GM19397 (cell line): ENCODE data around the gene CCNI.
"Not testable (repeated sequence)": the region's sequence is repeated elsewhere in the genome, so short reads cannot be mapped to it uniquely, and the experiment has no call there.

Source experiments
- ATAC-seq: cut with Tn5 transposase; IDR thresholded peaks from one replicate; pipeline ENCODE4 v1.9.1; 2021; ENCODE audit warnings: mild to moderate bottlenecking, moderate library complexity; ENCODE audit not compliant: unreplicated experiment

Gene CCNI

DNA sequence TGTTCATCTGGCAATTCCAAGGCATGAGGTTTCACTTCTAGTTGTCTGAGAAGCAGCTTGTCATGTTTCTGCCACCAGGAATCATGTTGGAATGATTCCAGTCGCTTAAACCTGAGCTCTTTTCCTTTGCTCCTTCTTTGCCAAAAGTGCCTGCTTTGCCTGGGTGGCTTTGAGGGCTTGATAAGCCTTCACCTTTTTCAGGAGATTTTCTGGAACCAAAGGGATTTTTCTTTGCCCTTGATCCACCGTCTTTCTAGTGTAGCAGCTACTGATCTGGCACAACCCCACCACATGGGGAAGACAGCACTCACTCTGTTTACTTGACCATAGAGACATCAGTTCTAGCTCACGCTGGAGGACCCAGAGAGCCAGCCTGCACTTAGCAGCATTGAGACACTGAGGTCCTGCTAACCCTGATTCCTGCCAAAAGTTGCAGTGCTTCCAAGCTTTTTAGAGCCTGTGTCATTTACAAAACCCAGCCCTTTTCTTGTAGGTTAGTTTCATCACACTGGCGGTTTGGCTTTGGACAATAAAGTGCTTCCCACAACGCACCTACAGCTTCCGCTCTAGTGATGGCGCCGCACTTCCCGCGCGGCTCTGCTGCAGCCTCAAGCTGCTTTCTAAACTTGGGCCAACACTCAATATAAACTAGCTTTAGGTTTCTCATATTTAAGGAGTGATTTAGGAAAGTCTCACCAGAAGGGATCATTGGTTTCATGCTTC lies 7.3 kb upstream of the CCNI start:
- no peak for ATAC-seq

DNA sequence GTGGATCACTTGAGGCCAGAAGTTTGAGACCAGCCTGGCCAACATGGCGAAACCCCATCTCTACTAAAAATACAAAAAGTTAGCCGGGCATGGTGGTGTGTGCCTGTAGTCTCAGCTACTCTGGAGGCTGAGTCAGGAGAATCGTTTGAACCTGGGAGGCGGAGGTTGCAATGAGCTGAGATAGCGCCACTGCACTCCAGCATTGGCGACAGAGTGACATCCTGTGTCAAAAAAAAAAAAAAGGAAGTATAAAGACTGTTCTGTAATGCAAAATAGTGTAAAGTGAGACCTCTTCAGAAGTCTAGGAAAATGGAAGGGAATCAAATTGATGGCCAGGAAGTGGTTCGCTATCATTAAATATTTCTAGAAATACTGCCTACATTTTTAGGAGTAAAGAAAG lies 5.0 kb upstream of the CCNI start:
- not testable (repeated sequence) for ATAC-seq

DNA sequence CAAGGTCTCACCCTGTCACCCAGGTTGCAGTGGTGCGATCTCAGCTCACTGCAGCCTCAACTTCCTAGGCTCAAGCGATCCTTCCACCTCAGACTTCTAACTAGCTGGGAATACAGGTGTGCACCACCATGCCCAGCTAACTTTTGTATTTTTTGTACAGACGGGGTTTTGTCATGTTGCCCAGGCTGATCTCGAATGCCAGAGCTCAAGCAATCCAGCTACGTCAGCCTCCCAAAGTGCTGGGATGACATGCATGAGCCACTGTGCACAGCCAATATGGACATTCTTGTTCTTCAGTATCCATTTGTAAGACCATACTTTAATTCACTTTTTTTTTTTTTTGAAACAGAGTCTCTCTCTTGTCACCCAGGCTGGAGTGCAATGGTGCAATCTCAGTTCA lies 3.5 kb upstream of the CCNI start:
- no peak for ATAC-seq

DNA sequence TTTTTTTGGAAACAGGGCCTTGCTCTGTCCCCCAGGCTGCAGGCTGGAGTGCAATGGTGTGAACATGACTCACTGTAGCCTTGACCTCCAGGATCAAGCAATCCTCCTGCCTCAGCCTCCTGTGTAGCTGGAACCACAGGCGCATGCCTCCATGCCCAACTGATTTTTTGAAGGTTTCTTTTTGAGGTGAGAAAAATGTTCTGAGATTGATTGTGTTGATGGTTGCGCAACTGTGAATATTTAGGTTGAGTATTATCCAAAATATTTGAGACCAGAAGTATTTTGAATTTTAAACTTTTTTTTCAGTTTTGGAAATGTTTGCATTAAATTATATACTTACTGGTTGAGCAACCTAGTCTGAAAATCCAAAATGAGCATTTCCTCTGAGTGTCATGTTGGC lies 2.6 kb upstream of the CCNI start:
- ATAC-seq = no peak

DNA sequence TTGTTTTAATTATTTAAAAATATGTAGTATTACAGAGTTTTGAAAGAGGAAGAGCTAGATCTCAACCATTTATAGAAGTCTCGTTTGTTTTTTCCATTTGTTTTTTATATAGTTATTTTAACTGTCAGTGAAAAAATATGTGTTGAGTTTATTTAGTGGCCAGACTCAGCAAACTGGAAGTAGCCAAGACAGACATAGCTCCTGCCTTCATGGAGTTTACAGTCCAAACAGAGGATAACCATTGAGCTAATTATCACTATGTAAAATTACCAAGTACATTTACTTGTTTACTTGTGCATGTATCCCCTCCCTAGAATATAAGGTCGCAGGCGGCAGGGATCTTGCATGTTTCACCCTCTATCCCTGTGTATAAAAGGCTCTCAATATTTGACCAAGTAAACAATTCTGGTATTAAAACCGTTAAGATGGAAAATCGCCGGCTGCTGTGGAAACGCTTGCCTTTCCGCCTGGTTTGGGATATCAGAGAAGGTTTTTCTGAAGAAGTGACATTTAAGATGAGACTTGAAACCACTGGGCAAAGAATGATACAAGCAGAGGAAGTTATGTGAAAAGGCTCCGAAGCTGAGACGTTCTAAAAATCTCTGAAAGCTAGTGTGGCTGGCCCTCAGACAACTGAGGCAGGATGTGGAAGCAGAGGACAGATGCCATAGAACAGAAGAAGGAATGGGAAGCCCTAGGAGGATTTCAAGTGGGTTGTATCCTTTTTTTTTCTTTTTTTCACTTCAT lies 1.3 kb upstream of the CCNI start:
- ATAC-seq = no peak

DNA sequence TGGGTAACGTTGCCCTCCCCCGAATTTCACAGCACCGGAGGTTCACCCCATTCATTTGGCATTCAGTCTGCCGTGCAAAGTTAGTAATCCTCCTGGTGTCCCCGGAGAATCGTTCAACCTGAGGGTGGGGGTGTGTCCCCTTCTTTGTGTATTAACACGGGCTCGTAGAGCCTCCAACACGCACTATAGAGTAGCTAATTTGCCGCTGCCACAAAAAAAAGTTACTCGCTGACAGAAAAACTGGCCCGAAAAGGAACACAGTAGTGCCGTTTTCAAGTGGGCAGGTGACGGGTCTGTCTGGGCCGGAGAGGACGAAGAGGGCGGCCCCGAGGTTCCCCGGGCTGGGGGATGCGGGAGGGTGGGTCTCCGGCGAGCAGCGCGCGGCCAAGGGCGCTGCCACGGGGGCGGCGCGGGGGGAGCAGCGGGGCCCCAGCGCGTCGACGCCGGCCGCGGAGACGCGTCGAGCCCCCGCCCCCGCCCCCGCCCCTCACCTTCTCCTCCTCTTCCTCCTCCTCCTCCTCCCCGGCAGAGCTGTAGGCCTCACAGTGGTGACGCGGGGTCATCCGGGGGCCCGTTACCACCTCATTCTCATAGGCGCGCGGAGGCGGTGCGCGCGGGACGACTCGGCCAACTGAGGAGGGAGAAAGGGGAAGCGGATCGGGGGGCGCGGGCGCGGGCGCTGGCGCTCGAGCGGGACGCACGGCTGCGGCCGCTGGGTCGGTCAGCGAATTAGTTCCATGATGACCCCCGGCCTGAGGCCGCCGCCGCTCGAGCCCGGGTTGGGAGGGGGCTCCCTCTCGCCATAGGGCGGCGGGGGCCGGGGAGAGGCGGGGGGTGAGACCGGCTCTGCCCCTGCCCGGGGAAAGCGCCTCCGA lies 571 bp downstream of the CCNI start:
- ATAC-seq = peak; percentile 62

DNA sequence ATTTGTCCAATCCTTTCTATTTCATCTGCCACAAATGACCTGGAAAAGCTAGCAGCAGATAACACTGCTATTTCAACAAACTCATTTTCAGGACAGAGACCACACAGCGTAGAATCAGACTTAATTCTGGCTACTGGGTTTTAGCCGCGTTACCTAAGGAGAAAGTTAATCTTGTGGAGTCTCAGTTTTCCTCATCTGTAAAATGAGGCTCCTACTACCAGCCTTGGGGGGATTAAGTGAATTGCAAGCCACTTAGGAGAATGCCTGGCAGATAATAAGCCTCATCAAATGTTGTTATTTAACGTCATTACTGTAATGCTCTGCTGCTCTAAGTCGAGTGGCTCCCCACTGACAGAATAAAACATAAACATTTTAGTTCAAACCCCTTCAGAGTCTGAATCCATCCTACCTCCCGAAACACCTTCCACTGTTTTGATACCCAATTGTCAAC lies 1.4 kb downstream of the CCNI start:
- ATAC-seq = no peak

DNA sequence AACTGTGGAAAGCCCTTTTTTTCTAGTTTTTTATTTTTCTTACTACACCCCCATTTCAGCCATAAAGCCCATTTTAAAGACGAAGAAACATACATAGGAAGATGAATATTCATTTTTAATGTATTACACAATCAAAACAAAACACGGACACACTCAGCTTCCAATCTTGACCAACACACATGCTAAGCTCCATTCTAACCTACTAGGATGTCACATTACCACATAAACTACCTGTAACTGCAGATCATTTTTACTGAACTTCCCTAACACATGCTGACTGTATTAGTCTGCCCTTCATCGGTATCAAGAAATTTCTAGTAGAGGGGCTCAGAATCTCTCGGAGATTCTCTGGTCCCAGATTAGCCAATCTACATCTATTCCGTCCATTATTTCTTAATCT lies 1.8 kb downstream of the CCNI start:
- no peak for ATAC-seq

DNA sequence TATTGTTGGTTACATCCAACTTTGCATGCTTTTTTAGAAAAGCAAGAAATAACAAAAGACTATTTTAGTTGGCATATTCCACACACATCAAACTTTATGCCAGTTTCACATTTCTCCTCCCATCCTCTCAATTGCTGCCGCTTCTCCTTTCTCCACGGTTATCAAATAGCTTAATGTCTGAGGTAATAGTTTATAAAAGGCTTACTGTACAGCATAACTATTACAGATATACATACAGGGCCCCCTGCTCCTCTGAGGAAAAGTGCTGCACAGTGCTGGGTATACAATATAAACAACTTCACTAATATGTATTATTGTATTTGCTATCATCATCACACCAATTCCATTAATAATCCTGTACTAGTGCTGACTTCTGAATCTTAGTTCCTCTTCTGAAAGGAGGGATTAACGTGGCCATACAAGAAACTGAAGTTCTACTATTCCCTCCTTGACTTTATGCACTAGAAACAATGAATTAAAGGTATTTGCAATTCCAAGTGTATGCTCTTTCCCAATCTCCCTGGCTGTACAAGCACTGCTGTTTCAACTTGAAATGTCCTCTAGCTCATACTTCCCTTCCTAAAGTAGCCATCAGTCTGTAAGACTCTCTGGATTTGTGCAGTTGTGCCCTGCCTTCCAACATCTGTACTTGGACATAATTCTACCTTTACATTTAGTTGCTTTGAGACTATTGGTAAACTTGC lies 2.5 kb downstream of the CCNI start:
- ATAC-seq = no peak

DNA sequence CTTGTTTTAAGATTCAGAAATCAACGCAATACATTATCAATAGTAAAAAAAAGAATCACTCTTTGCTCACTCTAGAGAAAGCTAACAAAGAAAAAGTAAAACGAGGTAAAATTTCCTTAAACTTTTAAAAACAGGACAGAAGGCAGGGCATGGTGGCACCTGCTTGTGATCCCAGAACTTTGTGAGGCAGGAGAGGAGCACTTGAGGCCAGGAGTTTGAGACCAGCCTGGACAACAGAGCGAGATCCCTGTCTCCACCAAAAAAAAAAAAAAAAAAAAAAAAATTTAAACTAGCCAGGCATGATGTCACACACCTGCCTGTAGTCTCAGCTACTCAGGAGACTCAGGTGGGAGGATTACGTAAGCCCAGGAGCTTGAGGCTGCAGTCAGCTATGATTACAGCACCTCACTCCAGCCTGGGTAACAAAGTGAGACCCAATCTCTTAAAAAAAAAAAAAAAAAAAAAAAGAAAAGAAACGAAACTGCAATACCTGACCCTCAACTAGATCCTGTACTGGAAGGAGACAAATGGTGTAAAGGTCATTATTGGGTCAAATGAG lies 3.5 kb downstream of the CCNI start:
- ATAC-seq = no peak

DNA sequence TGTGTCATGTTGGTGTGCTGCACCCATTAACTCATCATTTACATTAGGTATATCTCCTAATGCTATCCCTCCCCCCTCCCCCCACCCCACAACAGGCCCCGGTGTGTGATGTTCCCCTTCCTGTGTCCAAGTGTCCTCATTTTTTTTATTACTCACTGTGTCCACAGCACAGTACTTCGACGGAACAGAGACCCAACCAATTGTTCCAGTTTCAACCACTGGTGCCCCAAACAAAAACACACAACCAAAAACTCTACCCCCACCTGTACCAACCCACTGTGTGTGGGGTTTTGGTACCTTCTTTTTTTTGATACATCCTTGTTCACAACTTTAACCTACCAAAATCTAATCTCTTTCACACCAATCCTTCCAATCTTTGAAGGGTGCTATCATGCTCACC lies 6.3 kb downstream of the CCNI start:
- ATAC-seq = not testable (repeated sequence)

DNA sequence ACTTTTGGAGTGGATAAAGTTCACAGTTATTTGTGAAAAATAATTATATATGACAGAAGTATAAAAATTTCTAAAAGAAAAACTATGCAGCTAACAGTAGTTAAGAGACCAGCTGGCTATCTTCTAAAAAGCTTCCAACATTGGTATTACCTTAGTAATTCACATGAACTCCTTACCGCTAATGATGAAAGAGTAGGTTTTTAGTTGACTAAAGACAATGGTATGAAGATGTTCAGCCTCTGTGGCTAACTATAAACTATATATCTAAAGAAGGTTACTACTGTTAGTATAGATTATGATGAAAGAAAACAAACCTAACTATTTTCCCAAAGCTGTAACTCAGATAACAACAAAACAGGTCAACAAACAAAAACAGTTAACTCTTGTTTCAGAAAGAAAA lies 10.4 kb downstream of the CCNI start:
- no peak for ATAC-seq

DNA sequence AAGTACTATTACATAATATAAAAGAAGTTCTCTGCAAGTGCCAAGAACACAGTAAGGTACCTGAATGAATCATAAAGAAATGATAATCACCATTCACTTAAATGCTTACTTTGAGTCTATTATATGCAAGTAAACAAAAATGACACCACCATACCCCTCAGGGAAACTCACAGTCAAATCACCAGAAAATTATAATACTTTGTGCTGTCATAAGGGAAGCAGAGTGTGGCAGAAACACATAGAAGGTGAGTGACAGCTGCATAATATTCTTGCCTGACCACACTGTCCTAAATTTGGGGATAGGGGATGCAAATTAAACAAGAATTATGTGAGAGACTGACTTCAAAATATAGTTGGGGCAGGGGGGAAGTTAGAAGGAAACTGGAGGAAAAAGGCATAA lies 12.9 kb downstream of the CCNI start:
- ATAC-seq = no peak

DNA sequence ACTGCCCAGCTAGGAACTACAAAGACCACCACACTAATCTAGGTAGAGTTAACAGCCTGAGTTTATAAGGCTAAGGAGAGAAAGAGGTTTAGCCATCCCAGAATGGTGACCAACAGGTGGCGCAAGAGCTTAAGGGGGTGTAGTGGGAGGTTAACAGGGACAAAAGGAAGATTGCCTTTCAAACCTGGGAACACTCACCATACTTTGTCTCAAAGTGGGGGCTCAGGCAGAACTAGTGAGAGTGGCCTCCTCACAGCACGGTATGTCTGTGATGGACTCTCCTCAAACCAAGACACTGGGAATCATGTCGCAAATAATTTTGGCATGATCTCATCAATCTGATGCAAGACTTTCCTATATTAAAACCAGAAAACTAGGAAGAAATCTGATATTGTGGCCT lies 23.4 kb downstream of the CCNI start:
- no peak for ATAC-seq

DNA sequence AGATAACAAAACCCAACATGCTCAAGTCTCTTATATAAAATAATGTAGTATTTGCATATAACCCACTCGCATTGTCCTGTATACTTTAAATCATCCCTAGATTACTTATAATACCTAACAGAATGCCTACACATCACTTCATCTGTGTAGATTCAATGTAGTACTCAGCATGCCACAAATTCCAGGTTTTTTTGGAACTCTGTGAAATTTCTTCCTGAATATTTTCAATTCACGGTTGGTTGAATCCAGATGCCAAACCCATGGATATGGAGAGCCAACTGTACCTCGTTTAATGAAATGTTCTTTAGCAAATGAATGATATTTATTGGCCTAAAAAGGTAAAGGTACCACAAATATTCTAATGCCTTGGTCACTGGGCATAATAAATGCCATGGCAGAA lies 24.8 kb downstream of the CCNI start:
- no peak for ATAC-seq

DNA sequence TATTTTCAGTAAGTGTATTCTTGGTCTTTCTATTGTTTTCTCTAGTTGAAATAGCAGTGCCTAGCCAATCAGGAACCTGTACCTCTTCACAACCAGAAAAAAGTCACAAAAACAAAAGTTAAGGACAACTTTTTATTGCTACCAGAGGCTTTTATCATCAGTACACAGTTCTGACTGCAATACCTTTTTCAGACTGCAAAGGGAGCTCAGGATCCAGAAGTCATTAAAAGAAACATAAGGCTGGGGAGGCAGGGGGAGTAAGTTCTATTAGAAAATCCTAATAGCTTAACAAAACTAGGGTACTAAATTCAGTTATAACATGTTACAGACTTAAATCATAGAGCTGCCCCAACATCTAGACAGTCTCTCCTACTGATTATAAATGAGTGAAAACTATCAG lies 28.8 kb downstream of the CCNI start:
- ATAC-seq = no peak

DNA sequence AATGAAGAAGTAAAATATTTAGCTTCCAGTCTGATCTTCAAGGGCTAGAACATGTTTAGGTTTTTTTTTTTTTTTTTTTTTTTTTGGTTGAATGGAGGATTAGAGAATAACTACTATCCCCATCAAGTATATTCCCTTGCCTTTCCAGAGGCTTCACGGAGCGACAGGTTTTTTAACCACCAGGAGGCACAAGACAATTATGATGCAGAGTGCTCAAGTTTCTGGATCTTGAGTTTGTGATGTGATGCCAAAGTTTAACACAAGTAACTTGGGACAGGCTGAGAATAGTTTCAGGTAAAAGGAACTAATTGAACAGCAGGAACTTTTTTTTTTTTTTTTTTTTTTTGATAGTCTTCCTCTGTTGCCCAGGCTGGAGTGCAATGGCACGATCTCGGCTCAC lies 30.3 kb downstream of the CCNI start:
- no peak for ATAC-seq

DNA sequence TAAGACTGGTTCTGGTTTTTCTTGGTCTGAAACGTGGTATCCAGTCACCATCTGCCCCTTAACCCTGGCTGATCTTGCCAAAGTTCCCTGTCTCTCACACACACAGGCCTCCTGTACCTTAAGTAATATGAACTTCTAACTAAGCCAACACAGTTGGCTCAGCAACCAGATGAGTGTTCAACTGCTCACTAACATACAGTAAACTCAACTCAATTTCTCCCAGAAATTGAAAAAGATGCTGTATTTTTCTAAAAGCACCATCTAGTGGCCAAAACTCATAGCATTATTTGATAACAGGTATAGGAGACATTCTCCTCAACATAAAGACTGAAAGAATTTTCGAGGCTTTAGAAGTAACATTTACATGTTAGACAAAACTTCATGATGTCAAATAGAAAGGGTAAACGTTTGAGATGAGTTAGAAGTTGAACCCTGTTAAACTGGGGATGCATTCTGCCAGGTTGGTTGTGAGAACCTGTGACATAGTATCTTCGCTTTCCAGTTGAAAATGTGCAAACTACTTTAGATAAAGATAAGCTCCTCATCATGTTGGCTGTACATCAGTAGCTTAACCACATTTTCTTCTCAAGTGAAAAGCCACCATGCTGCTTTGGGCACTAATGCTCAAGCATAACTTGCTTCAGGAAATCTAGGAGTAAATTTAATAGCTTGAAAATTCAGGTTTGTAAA lies 31.2 kb downstream of the CCNI start:
- ATAC-seq = no peak

DNA sequence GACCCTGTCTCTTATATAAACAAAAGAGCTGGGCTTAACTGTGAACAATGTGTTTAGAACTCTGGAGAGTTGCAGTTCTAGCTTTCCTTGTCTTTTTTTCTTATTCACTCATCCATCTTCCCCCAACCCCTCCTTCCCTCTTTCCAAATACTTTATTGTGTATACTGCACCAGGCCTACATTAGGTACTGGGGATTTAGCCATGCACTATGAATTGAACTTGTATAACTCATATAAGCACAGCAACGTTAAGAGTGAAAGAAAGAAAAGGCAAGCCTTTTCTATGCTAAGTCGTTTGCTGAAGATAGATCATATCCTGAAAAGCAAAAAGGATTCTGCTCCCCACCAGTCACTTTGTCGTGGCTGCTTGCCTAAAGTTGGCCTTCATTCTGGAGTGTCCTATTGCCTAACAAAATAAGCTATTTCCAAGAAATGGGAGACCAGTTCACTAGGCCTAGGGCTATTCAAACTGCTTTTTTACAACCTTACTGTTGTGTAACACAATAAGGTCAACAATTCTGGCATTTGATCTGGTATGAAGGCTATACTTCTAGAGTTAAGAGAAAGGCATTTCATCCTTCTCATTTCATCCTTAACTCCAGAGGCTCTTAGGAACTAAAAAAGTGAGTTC lies 32.2 kb downstream of the CCNI start:
- ATAC-seq = no peak
